NCI-H1930 (cell line): ENCODE measurements around the gene NOL4L.

Experiments
- DNase-seq, 2 experiments: peaks; one replicate each; lab custom pipeline; 2025; lab: John Stamatoyannopoulos, UW

Gene NOL4L

DNA sequence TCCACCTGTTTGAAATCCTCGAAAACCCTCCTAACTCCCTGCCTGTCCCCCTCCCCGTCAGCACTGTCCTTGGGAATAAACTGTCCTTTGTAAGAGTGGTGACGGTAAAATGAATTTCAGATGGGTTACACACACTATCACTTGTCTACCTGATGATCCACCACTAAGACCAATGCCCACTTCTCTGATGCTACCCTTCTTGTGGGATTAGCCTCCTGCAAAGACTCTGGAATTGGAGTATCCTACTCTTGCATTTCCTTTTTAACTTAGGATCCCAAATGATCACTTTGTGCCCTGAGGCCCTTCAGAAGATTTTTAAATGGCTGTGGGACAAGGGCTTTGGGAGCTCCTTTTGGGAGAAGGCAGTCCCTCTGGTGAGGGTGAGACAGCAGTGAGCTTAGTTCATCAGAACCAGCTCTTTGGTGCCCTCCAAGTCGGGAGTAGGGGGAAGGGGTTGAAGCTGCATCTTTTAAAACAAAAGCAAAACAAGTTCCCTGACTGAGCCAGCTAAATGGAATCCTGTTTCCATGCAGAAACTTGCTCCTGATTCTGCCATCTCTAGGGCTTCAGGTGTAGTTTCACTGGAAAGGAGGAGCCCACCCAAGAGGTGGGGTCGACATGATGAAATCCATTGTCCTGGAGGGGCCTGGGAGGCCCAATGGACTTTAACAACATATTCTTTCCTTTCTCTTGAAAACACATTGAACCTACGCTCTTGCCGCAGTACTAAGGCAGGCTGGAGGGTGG lies 140.5 kb downstream of the NOL4L start:
- DNase-seq: no peak

DNA sequence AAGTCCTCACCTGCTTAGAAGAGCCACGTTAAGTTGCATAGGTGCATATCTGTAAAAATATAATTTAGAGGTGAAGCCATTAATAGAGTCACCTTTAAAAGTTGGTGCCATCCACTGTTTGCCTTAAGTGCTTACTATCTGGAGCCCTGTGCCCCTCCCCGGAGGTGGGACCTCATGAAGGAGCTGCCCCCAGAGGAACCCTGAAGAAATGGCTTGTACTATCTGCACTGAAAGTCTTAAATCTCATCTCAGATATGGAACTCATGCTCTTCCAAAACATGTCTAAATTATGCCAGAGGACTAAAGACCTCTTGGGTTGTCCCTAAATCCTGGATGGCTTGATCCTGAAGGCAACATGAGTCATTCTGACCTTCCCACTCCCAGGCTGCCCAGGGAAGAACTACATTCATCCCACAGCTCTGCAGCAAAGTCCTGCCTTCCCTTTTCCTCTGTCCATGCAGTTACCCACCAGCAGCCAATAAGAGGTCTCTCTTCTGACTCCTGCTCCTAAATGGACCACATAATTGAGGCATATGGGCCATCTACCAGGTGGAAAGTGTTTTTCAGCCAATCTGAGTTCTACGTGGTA lies 141.7 kb downstream of the NOL4L start:
- DNase-seq: no peak

DNA sequence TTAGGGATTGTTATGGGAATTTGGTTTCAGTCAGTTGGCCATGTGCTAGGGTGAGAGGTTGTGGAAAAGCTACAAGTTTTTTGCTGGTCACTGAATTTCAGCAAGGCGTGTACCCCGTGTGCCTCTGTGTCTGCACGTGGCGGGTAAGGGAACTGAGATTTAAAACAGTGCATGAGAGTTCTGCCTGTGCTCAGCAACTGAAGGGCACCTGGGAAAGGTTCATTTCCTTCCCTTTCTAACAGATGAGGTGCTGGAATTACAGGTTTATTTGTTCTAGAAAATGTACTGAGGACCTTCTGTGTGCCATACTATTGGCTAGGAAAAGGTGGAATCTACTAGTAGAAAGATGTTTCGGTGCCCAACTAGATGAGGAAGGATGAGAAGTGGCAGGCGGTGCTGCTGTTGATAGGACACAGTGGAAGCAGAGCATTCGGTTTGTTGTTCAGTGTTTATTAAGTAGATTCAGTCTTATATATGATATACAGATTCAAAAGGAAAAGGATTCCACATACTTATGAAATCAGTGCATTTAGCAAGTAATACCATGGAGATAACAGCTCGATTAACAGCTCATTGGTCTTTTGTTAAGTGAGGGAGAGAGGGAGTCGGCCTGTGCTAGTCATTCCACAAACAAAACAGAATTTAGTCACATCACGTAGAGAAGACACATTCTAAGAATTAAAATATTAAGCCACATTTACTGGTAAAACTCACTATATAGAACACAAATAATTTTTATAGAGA lies 142.3 kb downstream of the NOL4L start:
- DNase-seq: no peak

DNA sequence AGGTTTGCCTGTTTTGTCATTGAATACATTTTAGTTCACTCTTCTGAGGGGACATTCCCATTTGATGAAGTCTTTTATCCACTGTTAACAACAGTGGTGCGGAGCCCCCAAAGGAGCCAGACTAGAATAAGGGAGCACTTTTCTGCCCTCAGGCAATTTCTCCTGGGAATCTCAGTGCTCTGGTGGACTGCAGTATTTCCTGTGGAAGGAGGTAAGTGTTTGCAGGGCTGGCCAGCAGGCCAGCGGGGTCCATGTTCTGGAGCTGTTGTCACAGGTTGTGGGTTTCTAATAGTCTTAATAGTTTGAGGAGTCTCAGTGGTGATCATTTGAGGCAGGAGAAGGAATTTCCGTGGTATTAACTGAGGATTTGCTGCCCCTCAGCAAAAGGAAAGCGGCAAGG lies 143.5 kb downstream of the NOL4L start:
- DNase-seq: no peak

DNA sequence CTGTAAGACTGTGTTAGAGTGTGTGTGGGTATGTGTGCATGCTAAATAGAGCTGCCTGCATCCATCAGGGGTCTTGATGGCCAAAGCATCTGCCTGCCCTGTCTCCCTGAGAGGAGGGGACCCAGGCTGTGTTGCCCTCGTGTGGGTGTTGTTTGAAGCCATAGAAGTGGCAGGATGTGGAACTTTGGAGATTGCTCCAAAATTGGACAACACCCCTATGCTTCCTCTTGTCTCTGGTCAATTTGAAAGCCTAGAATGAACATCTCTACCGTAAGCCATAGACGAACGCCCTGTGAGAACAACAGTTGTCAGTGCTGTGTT lies 144.4 kb downstream of the NOL4L start:
- no peak for DNase-seq

DNA sequence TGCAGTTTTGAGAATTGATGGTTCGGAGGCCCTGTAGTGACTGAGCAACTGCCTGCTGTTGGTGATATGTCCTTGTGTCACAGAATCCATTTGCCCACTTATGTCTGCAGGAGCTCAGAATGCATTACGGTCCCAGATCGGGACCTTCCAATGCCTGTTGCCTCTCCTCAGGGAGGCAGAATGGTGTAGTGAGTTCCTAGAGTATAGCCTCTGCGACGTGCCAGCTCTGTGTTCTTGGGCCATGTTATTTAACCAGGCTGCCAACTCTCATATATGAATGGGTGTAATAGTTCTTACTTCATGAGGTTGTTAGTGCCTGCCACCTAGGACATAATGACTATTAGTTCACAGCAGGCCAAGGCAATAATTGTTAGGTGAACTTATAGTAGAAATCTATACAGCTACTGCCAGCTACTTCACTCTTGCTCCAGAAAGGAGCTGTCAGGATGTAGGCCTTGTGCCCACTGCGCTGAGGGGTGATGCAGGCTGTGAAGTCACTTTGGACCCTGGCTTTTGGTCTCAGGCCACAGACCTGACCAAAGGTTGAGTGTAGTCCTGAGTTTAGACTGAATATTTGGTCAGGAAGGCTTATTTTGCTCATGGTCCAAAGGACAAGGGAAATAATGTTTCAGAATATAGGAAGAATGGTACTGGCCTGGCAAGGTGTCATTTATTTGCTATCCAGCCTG lies 144.9 kb downstream of the NOL4L start:
- no peak for DNase-seq

DNA sequence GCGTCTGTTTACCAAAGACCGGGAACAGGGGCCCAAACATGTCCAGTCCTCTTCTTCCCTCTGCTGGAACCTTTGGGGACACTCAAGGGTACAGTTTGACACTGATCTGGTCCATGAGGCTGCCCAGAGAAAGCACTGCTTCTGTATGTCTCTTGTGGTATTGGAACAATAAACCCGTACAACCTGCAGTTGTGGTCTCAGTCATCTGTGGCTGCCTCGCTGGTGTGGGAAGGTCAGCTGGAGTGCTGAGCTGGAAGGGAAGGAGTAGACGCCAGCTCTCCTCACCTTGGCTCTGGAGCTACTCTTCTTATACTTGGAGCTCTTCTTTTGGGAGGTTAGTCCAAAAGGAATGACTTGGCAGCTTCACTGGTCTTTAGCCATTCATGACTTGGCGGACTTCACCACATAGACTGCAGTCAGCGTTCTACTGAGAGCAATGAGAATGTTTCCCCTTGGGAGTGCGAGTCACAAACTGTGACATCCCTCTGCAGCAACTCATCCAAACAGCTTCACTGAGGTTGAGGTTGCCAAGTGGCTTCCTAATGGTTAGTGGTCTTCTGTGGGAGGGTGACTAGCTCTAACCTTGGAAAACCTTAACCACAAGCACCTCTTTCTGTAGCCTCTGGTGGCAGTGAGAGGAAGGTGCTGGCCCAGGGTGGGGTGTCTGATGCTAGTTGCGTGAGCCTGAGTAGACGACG lies 145.9 kb downstream of the NOL4L start:
- no peak for DNase-seq

DNA sequence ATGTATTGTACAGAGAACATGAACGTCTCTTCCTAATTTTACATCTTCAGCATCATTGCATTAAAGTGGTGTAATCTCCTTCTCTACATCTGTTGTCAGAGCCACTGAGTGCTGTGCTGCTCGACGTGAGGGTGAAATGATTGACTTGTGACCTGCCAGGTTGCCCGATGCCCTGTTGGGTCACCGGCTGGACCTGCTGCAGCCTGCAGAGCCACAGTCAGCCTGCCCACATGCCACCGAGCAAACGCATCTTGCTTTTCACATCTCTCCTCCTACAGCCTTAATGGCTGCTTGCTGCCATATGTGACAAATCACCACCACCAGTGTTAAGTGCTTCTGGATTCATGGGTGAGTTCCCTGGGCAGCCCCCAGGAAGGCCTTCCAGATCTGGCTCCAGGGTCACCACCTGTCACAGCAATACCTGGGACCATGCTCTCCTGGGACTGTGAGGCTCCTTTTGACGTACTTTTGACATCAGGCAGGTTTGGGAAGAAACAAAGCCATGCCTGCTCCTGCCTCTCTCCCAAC lies 146.7 kb downstream of the NOL4L start:
- DNase-seq: no peak

DNA sequence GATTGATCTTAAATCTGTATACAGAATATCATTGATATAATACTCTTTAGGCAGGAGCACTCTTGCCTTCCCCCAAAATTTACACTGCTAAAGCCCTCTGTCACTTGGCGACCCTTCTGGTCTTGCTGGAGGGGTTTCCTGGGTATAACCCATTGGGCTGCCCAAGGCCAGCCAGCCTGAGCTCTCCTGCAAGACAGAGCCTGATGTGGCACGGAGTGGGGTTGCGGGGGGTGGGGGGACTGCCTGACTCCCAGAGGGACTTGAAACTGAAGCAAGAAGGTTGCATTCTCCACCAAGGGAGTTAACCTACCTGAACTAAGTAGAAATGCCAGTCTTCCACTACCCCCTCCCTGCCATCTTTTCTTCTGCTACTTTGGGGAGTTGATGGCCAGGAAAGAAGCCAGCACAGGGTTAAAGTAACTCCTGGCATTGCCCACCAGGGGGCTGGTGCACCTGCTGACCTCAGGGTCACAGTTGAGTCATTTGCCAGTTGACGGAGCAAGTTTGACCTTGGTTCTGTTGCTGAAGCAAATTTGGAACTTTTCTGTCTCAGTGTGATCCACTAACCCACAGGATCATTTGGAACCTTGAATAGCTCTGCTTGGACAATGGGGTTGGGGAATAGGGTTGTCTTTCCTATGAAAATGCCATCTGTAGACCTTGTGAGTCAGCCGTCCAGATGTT lies 147.6 kb downstream of the NOL4L start:
- no peak for DNase-seq

DNA sequence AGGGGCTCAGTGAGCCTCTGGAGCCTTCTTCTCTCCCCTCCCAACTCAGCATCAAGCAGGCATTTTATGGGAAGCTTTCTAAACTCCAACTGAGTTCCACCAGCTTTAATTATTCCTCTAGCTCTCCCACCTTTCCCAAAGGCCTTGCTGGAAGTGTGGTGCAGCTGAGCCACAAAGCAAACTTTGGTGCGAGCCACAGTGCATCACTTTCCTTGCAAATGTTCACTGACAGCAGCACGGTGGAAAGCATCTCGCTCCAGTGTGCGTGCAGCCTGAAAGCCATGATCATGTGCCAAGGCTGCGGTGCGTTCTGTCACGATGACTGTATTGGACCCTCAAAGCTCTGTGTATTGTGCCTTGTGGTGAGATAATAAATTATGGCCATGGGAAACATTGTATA lies 148.2 kb downstream of the NOL4L start:
- no peak for DNase-seq

DNA sequence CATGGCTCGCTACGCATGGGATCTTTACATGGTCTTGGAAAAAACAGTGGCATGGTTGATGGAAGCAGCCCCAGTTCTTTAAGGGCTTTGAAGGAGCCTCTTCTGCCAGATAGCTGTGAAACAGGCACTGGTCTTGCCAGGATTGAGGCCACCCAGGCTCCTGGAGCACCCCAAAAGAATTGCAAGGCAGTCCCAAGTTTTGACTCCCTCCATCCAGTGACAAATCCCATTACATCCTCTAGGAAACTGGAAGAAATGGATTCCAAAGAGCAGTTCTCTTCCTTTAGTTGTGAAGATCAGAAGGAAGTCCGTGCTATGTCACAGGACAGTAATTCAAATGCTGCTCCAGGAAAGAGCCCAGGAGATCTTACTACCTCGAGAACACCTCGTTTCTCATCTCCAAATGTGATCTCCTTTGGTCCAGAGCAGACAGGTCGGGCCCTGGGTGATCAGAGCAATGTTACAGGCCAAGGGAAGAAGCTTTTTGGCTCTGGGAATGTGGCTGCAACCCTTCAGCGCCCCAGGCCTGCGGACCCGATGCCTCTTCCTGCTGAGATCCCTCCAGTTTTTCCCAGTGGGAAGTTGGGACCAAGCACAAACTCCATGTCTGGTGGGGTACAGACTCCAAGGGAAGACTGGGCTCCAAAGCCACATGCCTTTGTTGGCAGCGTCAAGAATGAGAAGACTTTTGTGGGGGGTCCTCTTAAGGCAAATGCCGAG lies 148.8 kb downstream of the NOL4L start:
- no peak for DNase-seq

DNA sequence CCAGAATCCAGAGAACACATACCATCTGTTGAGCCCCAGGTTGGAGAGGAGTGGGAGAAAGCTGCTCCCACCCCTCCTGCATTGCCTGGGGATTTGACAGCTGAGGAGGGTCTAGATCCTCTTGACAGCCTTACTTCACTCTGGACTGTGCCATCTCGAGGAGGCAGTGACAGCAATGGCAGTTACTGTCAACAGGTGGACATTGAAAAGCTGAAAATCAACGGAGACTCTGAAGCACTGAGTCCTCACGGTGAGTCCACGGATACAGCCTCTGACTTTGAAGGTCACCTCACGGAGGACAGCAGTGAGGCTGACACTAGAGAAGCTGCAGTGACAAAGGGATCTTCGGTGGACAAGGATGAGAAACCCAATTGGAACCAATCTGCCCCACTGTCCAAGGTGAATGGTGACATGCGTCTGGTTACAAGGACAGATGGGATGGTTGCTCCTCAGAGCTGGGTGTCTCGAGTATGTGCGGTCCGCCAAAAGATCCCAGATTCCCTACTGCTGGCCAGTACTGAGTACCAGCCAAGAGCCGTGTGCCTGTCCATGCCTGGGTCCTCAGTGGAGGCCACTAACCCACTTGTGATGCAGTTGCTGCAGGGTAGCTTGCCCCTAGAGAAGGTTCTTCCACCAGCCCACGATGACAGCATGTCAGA lies 149.6 kb downstream of the NOL4L start:
- no peak for DNase-seq

DNA sequence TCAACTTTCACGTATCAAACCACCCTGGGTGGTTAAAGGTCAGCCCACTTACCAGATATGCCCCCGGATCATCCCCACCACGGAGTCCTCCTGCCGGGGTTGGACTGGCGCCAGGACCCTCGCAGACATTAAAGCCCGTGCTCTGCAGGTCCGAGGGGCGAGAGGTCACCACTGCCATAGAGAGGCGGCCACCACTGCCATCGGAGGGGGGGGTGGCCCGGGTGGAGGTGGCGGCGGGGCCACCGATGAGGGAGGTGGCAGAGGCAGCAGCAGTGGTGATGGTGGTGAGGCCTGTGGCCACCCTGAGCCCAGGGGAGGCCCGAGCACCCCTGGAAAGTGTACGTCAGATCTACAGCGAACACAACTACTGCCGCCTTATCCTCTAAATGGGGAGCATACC lies 150.7 kb downstream of the NOL4L start:
- no peak for DNase-seq

DNA sequence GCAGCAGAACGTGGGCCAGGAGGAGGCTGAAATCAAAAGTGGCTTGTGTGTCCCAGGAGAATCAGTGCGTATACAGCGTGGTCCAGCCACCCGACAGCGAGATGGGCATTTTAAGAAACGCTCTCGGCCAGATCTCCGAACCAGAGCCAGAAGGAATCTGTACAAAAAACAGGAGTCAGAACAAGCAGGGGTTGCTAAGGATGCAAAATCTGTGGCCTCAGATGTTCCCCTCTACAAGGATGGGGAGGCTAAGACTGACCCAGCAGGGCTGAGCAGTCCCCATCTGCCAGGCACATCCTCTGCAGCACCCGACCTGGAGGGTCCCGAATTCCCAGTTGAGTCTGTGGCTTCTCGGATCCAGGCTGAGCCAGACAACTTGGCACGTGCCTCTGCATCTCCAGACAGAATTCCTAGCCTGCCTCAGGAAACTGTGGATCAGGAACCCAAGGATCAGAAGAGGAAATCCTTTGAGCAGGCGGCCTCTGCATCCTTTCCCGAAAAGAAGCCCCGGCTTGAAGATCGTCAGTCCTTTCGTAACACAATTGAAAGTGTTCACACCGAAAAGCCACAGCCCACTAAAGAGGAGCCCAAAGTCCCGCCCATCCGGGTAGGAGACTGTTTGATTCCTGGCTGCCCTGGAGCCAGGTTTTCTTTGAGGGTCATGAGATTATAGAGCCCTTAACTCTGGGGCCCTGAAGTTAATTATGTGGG lies 151.7 kb downstream of the NOL4L start:
- no peak for DNase-seq

DNA sequence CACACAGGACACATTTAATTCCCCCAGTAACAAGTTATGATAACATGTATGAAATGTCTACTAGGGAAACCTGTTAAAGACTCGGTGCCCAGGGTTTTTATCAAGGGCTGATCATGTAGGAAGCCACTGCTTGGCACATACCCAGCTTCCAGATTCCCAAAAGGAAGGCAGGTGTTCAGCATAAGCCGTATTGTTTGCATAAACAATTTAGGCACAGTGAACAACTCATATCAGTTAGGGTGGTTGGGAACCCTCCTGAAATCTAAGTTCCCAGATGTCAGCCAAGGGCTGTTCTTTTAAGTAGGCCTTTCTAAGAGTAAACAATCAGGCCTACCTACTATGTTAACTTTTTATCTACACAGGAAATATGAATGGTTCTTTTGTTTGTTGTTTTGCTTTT lies 152.9 kb downstream of the NOL4L start:
- no peak for DNase-seq

DNA sequence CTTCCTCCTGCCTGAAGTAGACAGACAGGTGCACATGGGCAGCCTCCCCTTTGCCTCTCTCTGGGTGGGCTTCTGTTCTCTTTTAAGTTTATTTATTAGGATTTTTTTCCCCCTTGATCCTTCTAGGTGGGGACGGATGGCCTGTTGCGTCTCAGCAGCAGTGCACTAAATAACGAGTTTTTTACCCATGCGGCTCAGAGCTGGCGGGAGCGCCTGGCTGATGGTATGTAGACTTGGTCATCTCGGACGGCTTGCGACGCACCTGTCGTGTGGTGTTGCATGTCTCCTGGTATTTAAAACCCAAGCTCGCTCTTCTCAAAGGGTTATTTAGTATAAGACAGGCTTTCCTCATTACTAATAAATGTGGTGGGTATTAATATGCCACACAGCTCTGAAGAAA lies 153.7 kb downstream of the NOL4L start:
- no peak for DNase-seq

DNA sequence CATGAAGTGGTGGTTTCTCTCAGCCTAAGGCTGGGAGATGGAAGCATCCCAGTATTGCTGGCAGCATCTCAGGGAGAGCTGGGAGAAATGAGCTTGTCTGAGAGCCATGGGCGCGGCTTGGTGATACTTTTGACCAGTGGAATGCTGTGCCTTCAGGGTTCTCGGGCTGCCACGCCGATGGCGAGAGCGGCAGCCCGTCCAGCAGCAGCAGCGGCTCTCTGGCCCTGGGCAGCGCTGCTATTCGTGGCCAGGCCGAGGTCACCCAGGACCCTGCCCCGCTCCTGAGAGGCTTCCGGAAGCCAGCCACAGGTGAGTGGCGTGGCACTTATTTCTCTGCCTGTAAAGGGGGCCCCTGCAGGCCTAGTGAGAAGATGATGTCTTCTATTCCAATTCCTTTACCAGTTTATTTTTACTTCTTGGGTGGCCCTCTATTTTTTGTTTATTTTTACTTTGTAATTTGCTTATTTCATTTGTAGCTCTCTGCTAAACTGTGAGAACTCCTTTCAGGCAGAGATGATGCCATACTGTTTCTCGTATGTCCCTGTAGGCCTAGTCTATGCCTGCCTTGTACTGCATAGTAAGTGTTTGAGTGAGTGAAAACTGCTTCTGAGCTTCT lies 155.3 kb downstream of the NOL4L start:
- DNase-seq: no peak

DNA sequence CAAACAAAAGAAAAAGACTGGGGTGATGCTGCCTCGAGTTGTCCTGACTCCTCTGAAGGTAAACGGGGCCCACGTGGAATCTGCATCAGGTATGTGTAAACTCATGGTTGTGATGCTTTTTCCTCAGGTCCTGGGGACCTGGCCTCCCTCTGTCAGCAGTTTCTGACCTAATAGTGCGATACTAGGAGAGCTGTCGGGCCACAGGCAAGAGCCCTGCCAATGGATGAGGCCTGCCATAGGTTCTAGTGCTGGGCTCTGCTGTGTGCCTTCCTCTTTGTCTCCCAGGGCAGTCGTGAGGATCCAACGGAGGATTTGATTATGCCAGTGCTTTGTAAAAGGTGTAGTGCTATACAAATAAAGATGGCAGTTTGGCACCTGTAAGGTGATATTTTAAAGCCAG lies 155.8 kb downstream of the NOL4L start:
- DNase-seq: no peak

DNA sequence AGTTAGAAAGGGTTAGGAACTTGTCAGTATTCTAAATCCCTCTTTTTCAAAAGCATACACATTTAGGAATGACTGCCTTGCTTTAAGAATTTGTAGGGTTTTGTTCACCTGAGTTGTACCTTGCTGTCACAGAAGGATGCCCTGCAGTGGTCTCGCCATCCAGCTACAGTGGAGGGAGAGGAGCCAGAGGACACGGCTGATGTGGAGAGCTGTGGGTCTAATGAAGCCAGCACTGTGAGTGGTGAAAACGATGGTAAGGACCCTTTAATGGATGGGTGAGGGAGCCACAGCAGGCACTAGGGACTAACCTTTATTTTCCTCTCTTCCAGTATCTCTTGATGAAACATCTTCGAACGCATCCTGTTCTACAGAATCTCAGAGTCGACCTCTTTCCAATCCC lies 157.1 kb downstream of the NOL4L start:
- no peak for DNase-seq
